Measurements from ENCODE around the gene PRKAG3. TPM values are rescaled to one million over a fixed set of nuclear protein-coding genes. Genes with fewer than 3 reads are reported as not detected.

Gene PRKAG3
- total RNA-seq, 1 experiment from 2014 or later = not detected

- POLR2A ChIA-PET = interaction anchor here (0.9 to 1.1 kb wide), 2 partner anchors 14 to 19 kb away, joined by 3 to 5 read pairs; no protein-coding TSS in a partner anchor
- Mint-ChIP-seq H3K27ac (ENCODE audit: low read depth, unreplicated experiment) (no peak overlapping the region), H3K27me3 (ENCODE audit: insufficient read depth, unreplicated experiment) (no peaks in the 10 kb centered on the region), H3K4me1 (ENCODE audit: insufficient read depth, unreplicated experiment) (no peaks in the 10 kb centered on the region), H3K36me3 (ENCODE audit: insufficient read depth, unreplicated experiment) (peaks cover 7% of the 10 kb centered on the region), H3K9me3 (ENCODE audit: unreplicated experiment) (no peaks in the 10 kb centered on the region), H3K4me3 (ENCODE audit: unreplicated experiment) (no peak overlapping the region)
- CTCF ChIA-PET = no interaction called here
- TF ChIP-seq CTCF (IDR thresholded peaks at IDR 0.05; ENCODE audit: unreplicated experiment) = no peak
- intact Hi-C loops (cut with micrococcal nuclease) = no loop called here
- no peak for DNase-seq (ENCODE audit: unreplicated experiment)
- no TSS peak for BruUV-seq (replicated peaks)
These were observed 26.8 kb downstream of the PRKAG3 start for GRCh38 chr2:218804817-218805216.

- ChIA-PET CTCF (interaction anchor here (0.7 kb wide), 1 partner anchor 21 kb away, joined by 7 read pairs; no protein-coding TSS in a partner anchor), POLR2A (no interaction called here)
- Mint-ChIP-seq H3K36me3 (ENCODE audit: insufficient read depth, unreplicated experiment) (peaks cover 7% of the 10 kb centered on the region), H3K27me3 (ENCODE audit: insufficient read depth, unreplicated experiment) (no peaks in the 10 kb centered on the region), H3K4me1 (ENCODE audit: insufficient read depth, unreplicated experiment) (no peaks in the 10 kb centered on the region), H3K4me3 (ENCODE audit: unreplicated experiment) (no peak overlapping the region), H3K27ac (ENCODE audit: low read depth, unreplicated experiment) (no peak overlapping the region), H3K9me3 (ENCODE audit: unreplicated experiment) (no peaks in the 10 kb centered on the region)
- BruUV-seq (replicated peaks) = no TSS peak
- no peak for DNase-seq (ENCODE audit: unreplicated experiment)
- no peak for TF ChIP-seq CTCF (IDR thresholded peaks at IDR 0.05; ENCODE audit: unreplicated experiment)
- intact Hi-C loops (cut with micrococcal nuclease) = no loop called here
These were observed 29.1 kb downstream of the PRKAG3 start for GRCh38 chr2:218802386-218802994.

GRCh38 chr2:218799990-218800389, 31.6 kb downstream of the PRKAG3 start:
- no peak for TF ChIP-seq CTCF (IDR thresholded peaks at IDR 0.05; ENCODE audit: unreplicated experiment)
- BruUV-seq (replicated peaks) = no TSS peak
- H3K27me3 Mint-ChIP-seq (ENCODE audit: insufficient read depth, unreplicated experiment) = no peaks in the 10 kb centered on the region
- POLR2A ChIA-PET = no interaction called here
- no peak for DNase-seq (ENCODE audit: unreplicated experiment)
- H3K36me3 Mint-ChIP-seq (ENCODE audit: insufficient read depth, unreplicated experiment) = no peaks in the 10 kb centered on the region
- no peaks in the 10 kb centered on the region for H3K9me3 Mint-ChIP-seq (ENCODE audit: unreplicated experiment)
- CTCF ChIA-PET = no interaction called here
- no peak overlapping the region for H3K4me3 Mint-ChIP-seq (ENCODE audit: unreplicated experiment)
- no peak overlapping the region for H3K27ac Mint-ChIP-seq (ENCODE audit: low read depth, unreplicated experiment)
- H3K4me1 Mint-ChIP-seq (ENCODE audit: insufficient read depth, unreplicated experiment) = no peaks in the 10 kb centered on the region
- intact Hi-C loops (cut with micrococcal nuclease) = no loop called here

GRCh38 chr2:218798767-218799504, 32.7 kb downstream of the PRKAG3 start:
- intact Hi-C loops (cut with micrococcal nuclease) = no loop called here
- H3K4me1 Mint-ChIP-seq (ENCODE audit: insufficient read depth, unreplicated experiment) = no peaks in the 10 kb centered on the region
- no TSS peak for BruUV-seq (replicated peaks)
- ChIA-PET CTCF (interaction anchor here (0.7 kb wide), 1 partner anchor 27 kb away, joined by 3 read pairs; no protein-coding TSS in a partner anchor), POLR2A (no interaction called here)
- TF ChIP-seq CTCF (IDR thresholded peaks at IDR 0.05; ENCODE audit: unreplicated experiment) = no peak
- no peak for DNase-seq (ENCODE audit: unreplicated experiment)
- H3K36me3 Mint-ChIP-seq (ENCODE audit: insufficient read depth, unreplicated experiment) = no peaks in the 10 kb centered on the region
- no peak overlapping the region for H3K27ac Mint-ChIP-seq (ENCODE audit: low read depth, unreplicated experiment)
- H3K27me3 Mint-ChIP-seq (ENCODE audit: insufficient read depth, unreplicated experiment) = no peaks in the 10 kb centered on the region
- H3K9me3 Mint-ChIP-seq (ENCODE audit: unreplicated experiment) = no peaks in the 10 kb centered on the region
- H3K4me3 Mint-ChIP-seq (ENCODE audit: unreplicated experiment) = no peak overlapping the region

Data from MCF 10A (cell line).